H1 (cell line): Measurements from ENCODE around the gene COG4. TPM values are rescaled to one million over a fixed set of nuclear protein-coding genes. Genes with fewer than 3 reads are reported as not detected.
A peak's percentile ranks its signal among the peaks of the same experiment; 100 is the strongest.

Experiments used
- CTCF ChIA-PET: fragments of 300-600 bp; sonication (Branson Sonifier 250); formaldehyde crosslinking; loops from one replicate; lab custom pipeline; 2021; ENCODE audit not compliant: partially characterized antibody; lab: Charles Lee
- POLR2A ChIA-PET: fragments of 300-600 bp; sonication (Branson Sonifier 250); formaldehyde crosslinking; loops from one replicate; lab custom pipeline; 2021; ENCODE audit warnings: inconsistent platforms; ENCODE audit not compliant: partially characterized antibody; lab: Charles Lee
- DNase-seq, 2 experiments: peaks; one replicate each; pipeline versions ENCODE4 v3.0.0 to v3.0.0-alpha.2; 2010 to 2022; ENCODE audit warnings: low spot score in 2 of 2, low read depth in 1 of 2, mixed read lengths in 1 of 2
- FAIRE-seq: peaks from 2 replicates; lab custom pipeline; 2011; peaks lifted over from hg19 to GRCh38; lab: Jason Lieb, UNC
- H2AFZ ChIP-seq: 2 replicates; pipeline ENCODE4 v1.8.1; 2012; ENCODE audit warnings: low read length, inconsistent platforms
- H2AK5ac ChIP-seq: 2 replicates; pipeline ENCODE4 v1.6.1; 2013; ENCODE audit warnings: low read depth, low read length
- H2BK120ac ChIP-seq: replicated peaks from 2 replicates; pipeline ENCODE3; 2013; ENCODE audit warnings: low read depth, low read length, inconsistent platforms
- H2BK12ac ChIP-seq: 2 replicates; pipeline ENCODE4 v1.6.1; 2013; ENCODE audit warnings: low read depth, low read length
- H2BK15ac ChIP-seq: 2 replicates; pipeline ENCODE4 v1.6.1; 2013; ENCODE audit warnings: low read length
- H2BK20ac ChIP-seq: 2 replicates; pipeline ENCODE4 v1.6.1; 2013; ENCODE audit warnings: low read length
- H2BK5ac ChIP-seq: 2 replicates; pipeline ENCODE4 v1.6.1; 2013; ENCODE audit warnings: low read depth, low read length
- H3K14ac ChIP-seq: 2 replicates; pipeline ENCODE4 v1.6.1; 2013; ENCODE audit warnings: inconsistent platforms; ENCODE audit not compliant: insufficient read length
- H3K18ac ChIP-seq: 2 replicates; pipeline ENCODE4 v1.6.1; 2013; ENCODE audit warnings: low read length; ENCODE audit errors: extremely low read depth
- H3K23ac ChIP-seq: 2 replicates; pipeline ENCODE4 v1.6.1; 2013; ENCODE audit warnings: inconsistent platforms; ENCODE audit not compliant: insufficient read length
- H3K23me2 ChIP-seq: 2 replicates; pipeline ENCODE4 v1.6.1; 2013; ENCODE audit warnings: low read depth, low read length
- H3K27ac ChIP-seq: 2 replicates; pipeline ENCODE4 v1.6.1; 2011; ENCODE audit warnings: low read depth, low read length, inconsistent platforms
- H3K27me3 ChIP-seq, 4 experiments: replicated peaks in 1 of 4; 1 replicate in 1 of 4; 2 replicates in 3 of 4; pipeline versions ENCODE4 v1.6.1 to v1.8.1; 2011 to 2013; ENCODE audit warnings: low read length in 3 of 4, mild to moderate bottlenecking in 3 of 4, inconsistent platforms in 2 of 4, mixed read lengths in 2 of 4, moderate library complexity in 1 of 4; ENCODE audit not compliant: control insufficient read depth in 3 of 4, insufficient read depth in 3 of 4; ENCODE audit errors: extremely low read depth in 1 of 4
- H3K36me3 ChIP-seq, 4 experiments: 2 replicates each; pipeline versions ENCODE4 v1.6.1 to v1.8.1; 2011 to 2013; ENCODE audit warnings: mild to moderate bottlenecking in 4 of 4, low read length in 3 of 4, moderate library complexity in 2 of 4, control low read depth in 1 of 4, inconsistent platforms in 1 of 4; ENCODE audit not compliant: insufficient read depth in 4 of 4, control insufficient read depth in 2 of 4
- H3K4ac ChIP-seq: replicated peaks from 2 replicates; pipeline ENCODE3; 2013; ENCODE audit warnings: low read length, low read depth, mixed read lengths, inconsistent platforms; ENCODE audit not compliant: insufficient read length
- H3K4me1 ChIP-seq, 4 experiments: replicated peaks in 1 of 4; 1 replicate in 1 of 4; 2 replicates in 3 of 4; pipeline versions ENCODE4 v1.6.1 to v1.8.1; 2011 to 2013; ENCODE audit warnings: low read length in 3 of 4, inconsistent platforms in 2 of 4, mixed read lengths in 1 of 4; ENCODE audit not compliant: insufficient read depth in 4 of 4, control insufficient read depth in 3 of 4
- H3K4me2 ChIP-seq, 2 experiments: 2 replicates each; pipeline versions ENCODE4 v1.6.1 to v1.8.1; 2011 to 2013; ENCODE audit warnings: low read depth in 2 of 2, low read length in 2 of 2, control low read depth in 1 of 2, inconsistent platforms in 1 of 2, mild to moderate bottlenecking in 1 of 2; ENCODE audit not compliant: insufficient read depth in 1 of 2
- H3K4me3 ChIP-seq, 4 experiments: fragments of 200-600, 300-600 bp in 1 of 4; sonication (generic), shearing (Covaris generic), sonication (Bioruptor Twin) in 1 of 4; 2 replicates each; pipeline versions ENCODE4 v1.5.1 to v1.8.1; 2011 to 2016; ENCODE audit warnings: low read length in 4 of 4, low read depth in 3 of 4, control low read depth in 2 of 4, inconsistent platforms in 2 of 4, mild to moderate bottlenecking in 2 of 4, mixed read lengths in 1 of 4, moderate library complexity in 1 of 4; ENCODE audit not compliant: insufficient read depth in 2 of 4; ENCODE audit errors: extremely low read depth in 1 of 4
- H3K56ac ChIP-seq: replicated peaks from 2 replicates; pipeline ENCODE3; 2013; ENCODE audit warnings: low read depth, mild to moderate bottlenecking, mixed read lengths, low read length, inconsistent platforms; ENCODE audit not compliant: insufficient read length
- H3K79me1 ChIP-seq: 2 replicates; pipeline ENCODE4 v1.6.1; 2013; ENCODE audit warnings: low read depth, low read length, control low read depth
- H3K79me2 ChIP-seq, 2 experiments: 2 replicates each; pipeline versions ENCODE4 v1.6.1 to v1.8.1; 2012 to 2013; ENCODE audit warnings: low read length in 2 of 2, mild to moderate bottlenecking in 2 of 2, inconsistent platforms in 1 of 2; ENCODE audit not compliant: insufficient read depth in 2 of 2, control insufficient read depth in 1 of 2
- H3K9ac ChIP-seq, 4 experiments: replicated peaks in 1 of 4; 1 replicate in 1 of 4; 2 replicates in 3 of 4; pipeline versions ENCODE4 v1.6.1 to v1.8.1; 2011 to 2013; ENCODE audit warnings: low read depth in 3 of 4, low read length in 3 of 4, control low read depth in 2 of 4, mild to moderate bottlenecking in 2 of 4, moderate library complexity in 2 of 4, inconsistent platforms in 1 of 4; ENCODE audit errors: extremely low read depth in 1 of 4
- H3K9me3 ChIP-seq, 2 experiments: 2 replicates each; pipeline versions ENCODE4 v1.6.1 to v1.8.1; 2012 to 2013; ENCODE audit warnings: mild to moderate bottlenecking in 2 of 2, moderate library complexity in 2 of 2, control low read depth in 1 of 2, inconsistent platforms in 1 of 2, low read depth in 1 of 2, low read length in 1 of 2, mixed read lengths in 1 of 2; ENCODE audit not compliant: insufficient read depth in 2 of 2
- H4K20me1 ChIP-seq, 2 experiments: replicated peaks in 1 of 2; 2 replicates each; pipeline versions ENCODE3 to v1.8.1; 2011 to 2013; ENCODE audit warnings: inconsistent platforms in 2 of 2, low read length in 2 of 2, mild to moderate bottlenecking in 1 of 2; ENCODE audit not compliant: insufficient read depth in 2 of 2, control insufficient read depth in 1 of 2
- H4K5ac ChIP-seq: 2 replicates; pipeline ENCODE4 v1.6.1; 2013; ENCODE audit warnings: low read length, low read depth, mixed read lengths, inconsistent platforms; ENCODE audit not compliant: insufficient read length
- H4K8ac ChIP-seq: 2 replicates; pipeline ENCODE4 v1.8.0; 2013; ENCODE audit warnings: mild to moderate bottlenecking, moderate library complexity, low read length, inconsistent platforms; ENCODE audit not compliant: insufficient read depth; ENCODE audit errors: extremely low read depth
- H4K91ac ChIP-seq: replicated peaks from 2 replicates; pipeline ENCODE3; 2013; ENCODE audit warnings: low read length, mixed read lengths, inconsistent platforms; ENCODE audit not compliant: insufficient read length
- MAFK ChIP-seq: IDR thresholded peaks from 2 replicates; pipeline ENCODE4 v1.6.1; 2012; ENCODE audit warnings: low read depth, mild to moderate bottlenecking, improper control_type of control experiment, low read length
- TCF12 ChIP-seq: IDR thresholded peaks from 2 replicates; pipeline ENCODE4 v1.6.1; 2011; ENCODE audit warnings: low read depth, mild to moderate bottlenecking, low read length
- WGBS, 2 experiments: shearing (Covaris generic) in 1 of 2; methylation state at CpG; one replicate each; pipeline versions ENCODE4 v1.1.6 to v1.1.7; 2013 to 2015; ENCODE audit warnings: low lambda C conversion rate in 2 of 2, mixed read lengths in 2 of 2, inconsistent platforms in 1 of 2, low coverage in 1 of 2, missing lambda C conversion rate in 1 of 2; ENCODE audit not compliant: insufficient replicate concordance in 2 of 2, insufficient coverage in 1 of 2, insufficient read length in 1 of 2; ENCODE audit errors: extremely low coverage in 1 of 2, missing lambda C conversion rate in 1 of 2; 5-methylcytosine and 5-hydroxymethylcytosine counted together
- polyA plus RNA-seq, 7 experiments: library from polyadenylated mRNA; depleted of rRNA in 3 of 7; stranded (reverse) in 5 of 7; unstranded in 2 of 7; fragments of >200 nt in 5 of 7; fragments of 200-250 nt in 2 of 7; gene quantifications; 1 replicate in 5 of 7; 2 replicates in 1 of 7; 4 replicates in 1 of 7; pipeline versions ENCODE4 v1.2.1 to v1.2.3, GENCODE V29; 2011 to 2013; ENCODE audit warnings: missing spikeins in 2 of 7, mixed read lengths in 2 of 7
- total RNA-seq: library from RNA; stranded (reverse); fragmentation: NEBNext Ultra II Directional; extraction: Animal tissue kit (Norgen Biotek cat#: 25700); gene quantifications from 2 replicates; pipeline ENCODE4 v1.2.1, GENCODE V29; 2021
- TF ChIP-seq, protein P1 (sequence below), 3 experiments: IDR thresholded peaks; 1 replicate in 2 of 3; 2 replicates in 1 of 3; pipeline versions ENCODE4 v1.5.1 to v1.6.1; 2011; ENCODE audit warnings: low read length in 3 of 3, mild to moderate bottlenecking in 3 of 3, inconsistent platforms in 2 of 3, low read depth in 1 of 3, moderate library complexity in 1 of 3; ENCODE audit not compliant: insufficient read depth in 1 of 3; ENCODE audit errors: control extremely low read depth in 1 of 3

COG4 gene
- total and polyA plus RNA-seq, 2 of the 8 experiments (the other 6 are each of a cell fraction or from before 2014, with no cell fraction given): 46.1 to 50.2 TPM

DNA sequence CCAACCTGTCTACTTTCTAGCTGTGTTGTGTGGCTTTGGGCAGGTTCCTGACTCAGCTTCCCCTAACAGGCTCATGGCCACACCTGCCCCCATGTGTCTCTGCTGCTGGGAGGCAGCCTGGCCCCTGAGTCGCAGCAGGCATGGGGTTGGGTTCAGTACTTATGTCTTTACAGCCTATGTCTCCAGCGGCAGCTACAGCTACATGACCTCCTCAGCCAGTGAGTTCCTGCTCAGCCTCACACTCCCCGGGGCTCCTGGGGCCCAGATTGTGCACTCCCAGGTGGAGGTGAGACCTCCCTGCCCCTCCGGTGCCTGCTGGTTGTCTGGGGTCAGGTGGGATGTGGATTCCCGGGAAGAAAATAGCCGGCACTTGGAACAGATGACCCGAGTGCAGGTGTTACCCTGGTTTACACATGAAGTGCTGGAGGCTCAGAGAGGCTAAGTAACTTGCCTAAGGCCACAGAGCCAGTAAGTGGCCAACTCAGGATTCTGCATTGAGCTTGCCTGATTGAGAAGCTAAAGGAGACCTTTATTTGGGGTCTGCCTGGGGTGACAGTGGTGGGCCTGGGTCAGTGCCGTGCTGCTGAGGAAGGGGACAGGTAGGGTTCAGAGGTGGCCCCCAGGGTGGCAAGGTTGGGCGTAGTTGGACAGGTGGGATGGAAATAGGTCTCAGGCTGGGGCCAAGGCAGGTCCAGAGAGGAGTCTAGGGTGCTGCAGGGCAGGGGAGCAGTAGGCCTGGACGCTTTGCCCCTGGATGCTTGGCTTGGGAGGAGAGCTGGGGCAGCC, 53.0 kb downstream of the COG4 start:
- DNase-seq (no peak), FAIRE-seq (no peak)
- no peak overlapping the region for H3K18ac ChIP-seq

More for the DNA sequence above, 53.0 kb downstream of the COG4 start:
- Histone ChIP-seq H3K4ac (peak overlapping the region; percentile 69), H3K27me3 (no peaks in the 10 kb centered on the region), H3K79me1 (no peaks in the 10 kb centered on the region), H4K8ac (peak overlapping the region; percentile 51; the same call in 1 of the 2 replicates), H3K14ac (no peak overlapping the region), H3K23ac (no peak overlapping the region), H4K91ac (peak overlapping the region; percentile 65), H3K9ac (no peak overlapping the region), H3K36me3 (no peaks in the 10 kb centered on the region), H2AK5ac (no peak overlapping the region; the same call in 1 of the 2 replicates), H4K5ac (peak overlapping the region; percentile 29), H3K4me1 (no peaks in the 10 kb centered on the region; a peak in 1 of 7 replicates), H2AFZ (no peak overlapping the region), H2BK12ac (peak overlapping the region; percentile 50; the same call in 1 of the 2 replicates), H3K9me3 (no peaks in the 10 kb centered on the region), H3K56ac (no peak overlapping the region), H3K4me3 (no peak overlapping the region), H2BK120ac (no peak overlapping the region), H2BK5ac (no peak overlapping the region), H2BK20ac (no peak overlapping the region), H3K79me2 (no peaks in the 10 kb centered on the region), H2BK15ac (no peak overlapping the region), H3K23me2 (no peaks in the 10 kb centered on the region), H3K27ac (no peak overlapping the region), H4K20me1 (peaks cover 0 to 2% of the 10 kb centered on the region in 2 experiments), H3K4me2 (no peak overlapping the region)
- TF ChIP-seq, protein P1, sequence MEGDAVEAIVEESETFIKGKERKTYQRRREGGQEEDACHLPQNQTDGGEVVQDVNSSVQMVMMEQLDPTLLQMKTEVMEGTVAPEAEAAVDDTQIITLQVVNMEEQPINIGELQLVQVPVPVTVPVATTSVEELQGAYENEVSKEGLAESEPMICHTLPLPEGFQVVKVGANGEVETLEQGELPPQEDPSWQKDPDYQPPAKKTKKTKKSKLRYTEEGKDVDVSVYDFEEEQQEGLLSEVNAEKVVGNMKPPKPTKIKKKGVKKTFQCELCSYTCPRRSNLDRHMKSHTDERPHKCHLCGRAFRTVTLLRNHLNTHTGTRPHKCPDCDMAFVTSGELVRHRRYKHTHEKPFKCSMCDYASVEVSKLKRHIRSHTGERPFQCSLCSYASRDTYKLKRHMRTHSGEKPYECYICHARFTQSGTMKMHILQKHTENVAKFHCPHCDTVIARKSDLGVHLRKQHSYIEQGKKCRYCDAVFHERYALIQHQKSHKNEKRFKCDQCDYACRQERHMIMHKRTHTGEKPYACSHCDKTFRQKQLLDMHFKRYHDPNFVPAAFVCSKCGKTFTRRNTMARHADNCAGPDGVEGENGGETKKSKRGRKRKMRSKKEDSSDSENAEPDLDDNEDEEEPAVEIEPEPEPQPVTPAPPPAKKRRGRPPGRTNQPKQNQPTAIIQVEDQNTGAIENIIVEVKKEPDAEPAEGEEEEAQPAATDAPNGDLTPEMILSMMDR (IDR thresholded peaks at IDR 0.05; ENCODE audit: control extremely low read depth in 1 of 3, insufficient read depth in 1 of 3, low read depth in 1 of 3, low read length in 3 of 3): no peak
- no peak for TF ChIP-seq MAFK
- TF ChIP-seq TCF12: no peak
- 89% methylated on average over 10 of the region's 10 CpGs; no CpG with 5 or more reads in 1 of the 2 experiments for WGBS, 2 experiments
- ChIA-PET POLR2A (interaction anchor here (0.7 to 4.5 kb wide), 10 partner anchors 8 to 219 kb away, joined by 3 to 36 read pairs (median 3); partner anchors contain the start of genes DDX19A, EXOSC6 and FCSK), CTCF (interaction anchor here (0.6 to 13.6 kb wide), 26 partner anchors 9 to 1368 kb away, joined by 3 to 180 read pairs (median 6); partner anchors contain the start of gene FCSK)
